ENCODE results near the gene CLBA1.

CLBA1 gene

DNA sequence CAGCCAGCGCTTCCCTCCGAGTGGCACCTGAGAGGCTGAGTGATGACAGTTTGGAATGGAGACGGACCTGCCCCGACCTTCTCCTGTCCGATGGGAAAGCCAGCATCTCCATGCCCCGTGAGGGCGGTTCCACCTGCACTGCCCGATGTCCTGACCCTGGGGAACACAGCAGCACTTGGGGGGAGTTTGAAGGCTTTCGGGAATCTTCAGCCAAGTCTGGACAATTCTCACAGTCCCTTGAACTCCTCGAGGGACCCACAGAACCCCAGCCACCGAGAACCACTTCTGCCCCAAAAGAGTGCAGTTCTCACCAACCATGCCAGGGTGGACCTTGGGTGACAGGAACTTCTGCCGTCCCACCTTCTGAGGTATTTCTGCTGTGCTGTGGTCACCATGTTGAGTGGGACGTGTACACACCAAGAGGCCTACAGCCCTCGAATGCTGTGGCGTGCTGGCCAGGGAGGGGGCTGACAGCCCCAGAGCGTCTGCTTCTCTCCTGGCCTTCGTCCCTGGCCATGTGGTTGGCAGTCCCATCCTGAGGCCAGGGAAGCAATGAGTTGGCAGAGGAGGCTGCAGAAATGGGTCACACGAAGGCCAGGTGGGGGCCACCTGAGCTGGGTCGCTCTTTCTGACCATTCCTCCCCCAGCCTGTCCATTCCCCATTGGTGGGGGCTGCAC, 1.0 kb downstream of the CLBA1 start:
- TF ChIP-seq GATA2 (IDR thresholded peaks at IDR 0.05; ENCODE audit: low read depth, low read length) (no peak), GATA3 (IDR thresholded peaks at IDR 0.05; ENCODE audit: low read depth, low read length) (no peak)

DNA sequence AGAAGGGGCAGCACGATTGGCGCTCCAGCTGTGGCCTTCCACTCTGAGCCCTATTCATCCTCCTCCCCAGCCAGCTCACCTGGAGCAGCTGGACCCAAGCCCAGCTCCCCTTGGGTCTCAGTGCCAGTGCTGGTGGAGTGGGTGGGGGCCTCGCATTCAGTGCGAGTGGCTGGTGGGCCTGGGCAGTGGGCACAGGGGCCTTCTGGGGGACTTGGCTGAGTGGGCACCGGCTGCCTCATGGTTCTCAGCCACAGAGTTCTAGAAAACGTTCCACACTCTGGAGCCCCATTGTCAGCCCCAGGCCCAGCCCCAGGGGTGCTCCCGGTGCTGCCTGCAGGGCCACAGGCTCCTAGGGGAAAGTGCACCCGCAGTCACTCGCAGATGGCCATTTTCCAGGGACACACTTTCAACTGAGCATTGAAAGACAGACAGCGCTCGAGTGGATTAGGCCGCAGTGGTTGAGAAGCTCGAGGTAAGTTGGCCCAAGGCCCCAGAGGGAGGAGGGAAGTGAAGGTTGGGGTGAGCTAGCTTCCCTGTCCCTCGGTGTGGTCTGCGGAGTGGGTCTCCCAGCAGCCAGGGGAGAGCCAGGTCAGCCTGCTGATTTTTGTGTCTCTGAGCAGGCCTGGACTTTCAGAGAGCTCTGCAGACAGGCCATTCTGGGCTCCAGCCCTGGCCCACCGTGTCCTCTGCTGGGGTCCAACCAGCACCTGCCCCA, 3.8 kb downstream of the CLBA1 start:
- no peak for TF ChIP-seq GATA2 (IDR thresholded peaks at IDR 0.05; ENCODE audit: low read depth, low read length)
- TF ChIP-seq GATA3 (IDR thresholded peaks at IDR 0.05; ENCODE audit: low read depth, low read length): no peak

DNA sequence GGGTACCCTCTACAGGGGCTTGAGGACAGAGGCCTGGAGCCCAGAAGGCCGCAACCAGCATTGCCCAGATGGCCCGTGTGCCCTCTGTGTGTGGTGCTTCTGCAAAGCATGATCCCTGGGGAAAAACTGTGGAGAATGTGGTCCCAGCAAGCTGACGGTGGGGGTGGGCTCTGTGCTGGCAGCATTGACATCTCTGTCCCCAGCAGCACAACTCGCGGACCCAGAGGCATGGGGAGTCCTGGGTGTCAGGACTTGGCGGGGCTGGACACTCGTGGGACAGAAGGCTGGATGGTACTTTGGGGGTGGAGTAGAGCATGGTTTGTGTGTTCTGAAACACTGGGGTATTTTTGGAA, 4.3 kb downstream of the CLBA1 start:
- no peak for TF ChIP-seq GATA3 (IDR thresholded peaks at IDR 0.05; ENCODE audit: low read depth, low read length)
- no peak for TF ChIP-seq GATA2 (IDR thresholded peaks at IDR 0.05; ENCODE audit: low read depth, low read length)

DNA sequence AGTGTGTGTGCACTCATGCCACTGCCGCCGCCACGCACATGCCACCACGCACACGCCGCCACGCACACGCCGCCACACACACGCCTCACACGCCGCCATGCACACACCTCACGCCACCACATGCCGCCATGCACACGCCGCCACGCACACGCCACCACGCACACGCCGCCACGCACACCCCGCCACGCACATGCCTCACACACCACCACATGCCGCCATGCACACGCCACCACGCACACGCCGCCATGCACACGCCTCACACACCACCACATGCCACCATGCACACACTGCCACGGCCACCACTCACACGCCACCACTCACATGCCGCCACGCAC, 6.3 kb downstream of the CLBA1 start:
- TF ChIP-seq GATA3 (IDR thresholded peaks at IDR 0.05; ENCODE audit: low read depth, low read length): no peak
- TF ChIP-seq GATA2 (IDR thresholded peaks at IDR 0.05; ENCODE audit: low read depth, low read length): no peak

- TF ChIP-seq GATA2 (IDR thresholded peaks at IDR 0.05; ENCODE audit: low read depth, low read length) (no peak), GATA3 (IDR thresholded peaks at IDR 0.05; ENCODE audit: low read depth, low read length) (no peak)
Observed at GRCh38 chr14:104992501-104992900, 6.9 kb downstream of the CLBA1 start.

DNA sequence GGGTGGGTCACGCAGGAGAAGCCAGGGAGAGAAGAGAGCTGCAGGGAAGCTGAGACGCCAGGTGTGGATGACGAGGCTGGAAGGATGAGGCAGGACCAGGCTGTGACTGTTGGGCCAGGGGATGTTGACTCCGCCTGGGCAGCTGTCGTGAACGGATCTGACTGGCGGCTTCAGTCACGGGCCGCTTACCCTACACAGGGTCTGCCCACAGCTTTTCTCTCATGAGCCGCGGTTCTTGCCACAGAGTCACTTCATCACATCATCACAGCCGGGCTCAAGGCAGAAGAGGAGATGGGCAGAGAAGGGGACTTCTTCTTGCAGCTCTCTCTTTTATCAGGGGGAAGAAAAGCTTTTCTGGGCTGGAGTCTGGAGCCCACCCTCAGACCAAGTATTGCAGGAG, 7.7 kb downstream of the CLBA1 start:
- TF ChIP-seq GATA2 (IDR thresholded peaks at IDR 0.05; ENCODE audit: low read depth, low read length) (no peak), GATA3 (IDR thresholded peaks at IDR 0.05; ENCODE audit: low read depth, low read length) (no peak)

- TF ChIP-seq GATA3 (IDR thresholded peaks at IDR 0.05; ENCODE audit: low read depth, low read length) (no peak), GATA2 (IDR thresholded peaks at IDR 0.05; ENCODE audit: low read depth, low read length) (no peak)
Observed at GRCh38 chr14:104993808-104994591, 8.4 kb downstream of the CLBA1 start.

DNA sequence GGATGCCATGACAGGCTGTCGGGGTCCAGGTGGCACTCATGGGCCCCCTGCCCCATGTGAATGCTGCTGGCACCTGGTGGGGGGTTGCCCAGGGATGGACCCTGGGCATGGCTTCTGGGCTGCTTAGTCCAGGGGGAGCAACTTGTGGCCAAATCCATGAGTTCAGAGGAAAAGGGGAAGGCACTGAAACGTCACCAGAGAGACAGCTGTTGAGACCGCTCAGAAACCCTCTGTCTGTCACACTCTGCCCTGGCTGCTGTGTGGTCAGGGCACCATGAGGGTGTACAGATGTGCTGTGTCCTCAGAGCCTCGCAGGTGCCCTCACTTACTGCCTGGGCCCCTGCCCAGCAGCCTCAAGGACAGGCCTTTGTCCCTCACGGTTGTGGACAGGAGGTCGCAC, 9.4 kb downstream of the CLBA1 start:
- TF ChIP-seq GATA3 (IDR thresholded peaks at IDR 0.05; ENCODE audit: low read depth, low read length) (no peak), GATA2 (IDR thresholded peaks at IDR 0.05; ENCODE audit: low read depth, low read length) (no peak)

- TF ChIP-seq GATA2 (IDR thresholded peaks at IDR 0.05; ENCODE audit: low read depth, low read length) (no peak), GATA3 (IDR thresholded peaks at IDR 0.05; ENCODE audit: low read depth, low read length) (no peak)
Observed at GRCh38 chr14:104996032-104996431, 10.4 kb downstream of the CLBA1 start.

DNA sequence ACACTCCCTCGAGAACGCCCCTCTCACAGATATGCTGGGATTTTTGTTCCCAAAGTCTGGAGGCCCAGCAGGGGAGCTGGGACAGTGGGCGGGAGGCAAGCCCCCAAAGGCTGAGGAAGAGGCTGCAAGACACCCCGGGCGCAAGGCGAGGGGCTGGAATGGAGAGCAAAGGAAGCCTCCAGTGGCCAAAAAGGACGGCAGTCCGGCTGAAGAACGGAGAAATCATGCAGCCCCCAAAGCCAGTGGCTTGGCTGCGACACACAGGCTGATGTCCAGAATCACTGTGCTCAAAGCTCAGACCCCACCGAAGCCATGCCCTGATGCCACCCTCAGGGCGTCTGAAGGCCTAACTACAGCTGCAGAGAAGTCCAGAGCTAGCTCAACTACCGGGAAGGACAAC, 10.9 kb downstream of the CLBA1 start:
- TF ChIP-seq GATA3 (IDR thresholded peaks at IDR 0.05; ENCODE audit: low read depth, low read length) (no peak), GATA2 (IDR thresholded peaks at IDR 0.05; ENCODE audit: low read depth, low read length) (no peak)

- TF ChIP-seq GATA3 (IDR thresholded peaks at IDR 0.05; ENCODE audit: low read depth, low read length) (no peak), GATA2 (IDR thresholded peaks at IDR 0.05; ENCODE audit: low read depth, low read length) (no peak)
Observed at GRCh38 chr14:104998801-104999200, 13.2 kb downstream of the CLBA1 start.

DNA sequence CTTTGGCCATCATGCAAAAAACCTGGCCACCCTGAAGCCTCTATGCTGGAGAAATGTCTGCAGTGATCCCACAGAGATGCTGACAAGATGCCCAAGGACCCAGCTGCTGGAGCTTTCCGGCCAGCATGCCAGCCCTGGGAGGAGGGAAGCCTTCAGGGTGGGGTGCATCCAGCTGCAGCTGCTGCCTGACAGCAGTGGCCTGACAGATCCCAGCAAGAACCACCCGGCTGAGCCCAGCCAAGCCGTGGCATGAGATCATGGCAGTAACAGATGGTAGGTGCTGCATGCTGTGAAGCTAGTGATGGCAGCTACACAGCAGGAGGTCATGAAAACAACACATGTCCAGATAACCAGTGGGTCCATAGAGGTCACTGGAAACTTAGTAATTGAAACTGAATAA, 13.8 kb downstream of the CLBA1 start:
- TF ChIP-seq GATA2 (IDR thresholded peaks at IDR 0.05; ENCODE audit: low read depth, low read length) (no peak), GATA3 (IDR thresholded peaks at IDR 0.05; ENCODE audit: low read depth, low read length) (no peak)

- TF ChIP-seq GATA2 (IDR thresholded peaks at IDR 0.05; ENCODE audit: low read depth, low read length): no peak
Observed at GRCh38 chr14:105005329-105005928, 19.8 kb downstream of the CLBA1 start.
